Activated naive CD8-positive, alpha-beta T cell treated with anti-CD3 and anti-CD28 coated beads, Interleukin-2, amount 50 U/mL, for 24 hours (primary cell): Measurements from ENCODE around the gene UGGT2.
A peak's percentile ranks its signal among the peaks of the same experiment; 100 is the strongest.

ENCODE experiments used
- ATAC-seq: fragments of 150-1000 bp; cut with Tn5 transposase; one replicate; pipeline ENCODE4 v1.10.0; 2021
- DNase-seq: peaks from one replicate; pipeline ENCODE4 v3.0.0; 2021
- H3K27ac Mint-ChIP-seq: one replicate; pipeline ENCODE4 v1.8.0; 2021; ENCODE audit warnings: mild to moderate bottlenecking, mixed read lengths
- H3K27me3 Mint-ChIP-seq: one replicate; pipeline ENCODE4 v1.8.0; 2021; ENCODE audit warnings: mixed read lengths
- H3K36me3 Mint-ChIP-seq: one replicate; pipeline ENCODE4 v1.8.0; 2021; ENCODE audit warnings: low read depth, mixed read lengths
- H3K4me1 Mint-ChIP-seq: one replicate; pipeline ENCODE4 v1.8.0; 2021; ENCODE audit warnings: mixed read lengths
- H3K4me3 Mint-ChIP-seq: one replicate; pipeline ENCODE4 v1.8.0; 2021; ENCODE audit warnings: mild to moderate bottlenecking, moderate library complexity, mixed read lengths
- H3K9me3 Mint-ChIP-seq: one replicate; pipeline ENCODE4 v1.8.0; 2021; ENCODE audit warnings: mixed read lengths

UGGT2 gene

GRCh38 chr13:96053003-96053703, at the start of gene UGGT2:
Gene UGGT2, minus strand, starts transcription at chr13:96053401. Its CDS starts 89 bp downstream, at chr13:96053312.
- H3K4me1 Mint-ChIP-seq: peaks cover 4% of the 10 kb centered on the region
- H3K27ac Mint-ChIP-seq: no peak within 1 kb of the TSS
- H3K27me3 Mint-ChIP-seq: peaks cover 39% of the 10 kb centered on the region
- H3K9me3 Mint-ChIP-seq: peaks cover 9% of the 10 kb centered on the region
- ATAC-seq (peak; percentile 59), DNase-seq (peak; percentile 41)
- H3K36me3 Mint-ChIP-seq: peaks cover 2% of the 10 kb centered on the region
- H3K4me3 Mint-ChIP-seq: peak within 1 kb of the TSS; percentile 66

- peaks cover 2% of the 10 kb centered on the region for H3K27me3 Mint-ChIP-seq
- no peak overlapping the region for H3K27ac Mint-ChIP-seq
- no peak for ATAC-seq
- H3K36me3 Mint-ChIP-seq: no peaks in the 10 kb centered on the region
- H3K4me1 Mint-ChIP-seq: no peaks in the 10 kb centered on the region
- no peak for DNase-seq
- H3K9me3 Mint-ChIP-seq: no peaks in the 10 kb centered on the region
- no peak overlapping the region for H3K4me3 Mint-ChIP-seq
These were observed 47.4 kb upstream of the UGGT2 start for GRCh38 chr13:96100457-96101220.

- no peaks in the 10 kb centered on the region for H3K36me3 Mint-ChIP-seq
- no peaks in the 10 kb centered on the region for H3K9me3 Mint-ChIP-seq
- H3K27me3 Mint-ChIP-seq: peaks cover 45% of the 10 kb centered on the region
- no peak overlapping the region for H3K4me3 Mint-ChIP-seq
- no peak overlapping the region for H3K27ac Mint-ChIP-seq
- no peak for DNase-seq
- H3K4me1 Mint-ChIP-seq: no peaks in the 10 kb centered on the region
- no peak for ATAC-seq
These were observed 40.2 kb upstream of the UGGT2 start for GRCh38 chr13:96093296-96094006.

GRCh38 chr13:96091164-96092117, 38.2 kb upstream of the UGGT2 start:
- Mint-ChIP-seq H3K4me3 (no peak overlapping the region), H3K36me3 (no peaks in the 10 kb centered on the region), H3K4me1 (no peaks in the 10 kb centered on the region), H3K27me3 (peaks cover 51% of the 10 kb centered on the region), H3K9me3 (no peaks in the 10 kb centered on the region), H3K27ac (no peak overlapping the region)
- ATAC-seq: no peak
- no peak for DNase-seq

- Mint-ChIP-seq H3K36me3 (no peaks in the 10 kb centered on the region), H3K4me1 (no peaks in the 10 kb centered on the region), H3K9me3 (no peaks in the 10 kb centered on the region), H3K27ac (no peak overlapping the region), H3K4me3 (no peak overlapping the region), H3K27me3 (peaks cover 51% of the 10 kb centered on the region)
- ATAC-seq (peak; percentile 37), DNase-seq (peak; percentile 5)
These were observed 37.3 kb upstream of the UGGT2 start for GRCh38 chr13:96090240-96091101.

GRCh38 chr13:96089749-96090239, 36.6 kb upstream of the UGGT2 start, which contains the start of gene HS6ST3:
Gene HS6ST3, plus strand, starts transcription at chr13:96090107.
- H3K27ac Mint-ChIP-seq: no peak within 1 kb of the TSS
- peaks cover under 1% of the 10 kb centered on the region for H3K9me3 Mint-ChIP-seq
- no peaks in the 10 kb centered on the region for H3K36me3 Mint-ChIP-seq
- ATAC-seq (peak; percentile 45), DNase-seq (no peak)
- H3K4me1 Mint-ChIP-seq: no peaks in the 10 kb centered on the region
- no peak within 1 kb of the TSS for H3K4me3 Mint-ChIP-seq
- peaks cover 51% of the 10 kb centered on the region for H3K27me3 Mint-ChIP-seq

GRCh38 chr13:96089139-96089538, 35.9 kb upstream of the UGGT2 start:
- Mint-ChIP-seq H3K27me3 (peaks cover 52% of the 10 kb centered on the region), H3K9me3 (peaks cover 5% of the 10 kb centered on the region), H3K27ac (no peak overlapping the region), H3K4me3 (no peak overlapping the region), H3K4me1 (no peaks in the 10 kb centered on the region), H3K36me3 (no peaks in the 10 kb centered on the region)
- DNase-seq: no peak
- ATAC-seq: no peak

GRCh38 chr13:96086736-96087135, 33.5 kb upstream of the UGGT2 start:
- ATAC-seq: no peak
- no peaks in the 10 kb centered on the region for H3K4me1 Mint-ChIP-seq
- DNase-seq: no peak
- H3K27ac Mint-ChIP-seq: no peak overlapping the region
- H3K4me3 Mint-ChIP-seq: no peak overlapping the region
- peaks cover 33% of the 10 kb centered on the region for H3K27me3 Mint-ChIP-seq
- no peaks in the 10 kb centered on the region for H3K36me3 Mint-ChIP-seq
- H3K9me3 Mint-ChIP-seq: peaks cover 5% of the 10 kb centered on the region

- Mint-ChIP-seq H3K27me3 (peaks cover 7% of the 10 kb centered on the region), H3K9me3 (peaks cover 5% of the 10 kb centered on the region), H3K4me1 (no peaks in the 10 kb centered on the region), H3K4me3 (no peak overlapping the region), H3K36me3 (no peaks in the 10 kb centered on the region), H3K27ac (no peak overlapping the region)
- ATAC-seq (no peak), DNase-seq (no peak)
These were observed 29.4 kb upstream of the UGGT2 start for GRCh38 chr13:96082640-96083039.

- DNase-seq: no peak
- H3K27me3 Mint-ChIP-seq: peaks cover 4% of the 10 kb centered on the region
These were observed 28.7 kb upstream of the UGGT2 start for GRCh38 chr13:96081888-96082287.

GRCh38 chr13:96080676-96081075, 27.5 kb upstream of the UGGT2 start:
- Mint-ChIP-seq H3K4me3 (no peak overlapping the region), H3K27ac (no peak overlapping the region), H3K27me3 (peaks cover 4% of the 10 kb centered on the region), H3K4me1 (no peaks in the 10 kb centered on the region), H3K9me3 (peaks cover 5% of the 10 kb centered on the region), H3K36me3 (no peaks in the 10 kb centered on the region)
- DNase-seq (no peak), ATAC-seq (no peak)

More at GRCh38 chr13:96081888-96082287, 28.7 kb upstream of the UGGT2 start:
- H3K36me3 Mint-ChIP-seq: no peaks in the 10 kb centered on the region
- no peaks in the 10 kb centered on the region for H3K4me1 Mint-ChIP-seq
- peaks cover 5% of the 10 kb centered on the region for H3K9me3 Mint-ChIP-seq
- no peak overlapping the region for H3K27ac Mint-ChIP-seq
- H3K4me3 Mint-ChIP-seq: no peak overlapping the region
- ATAC-seq: no peak

- Mint-ChIP-seq H3K9me3 (no peaks in the 10 kb centered on the region), H3K27ac (no peak overlapping the region), H3K4me1 (no peaks in the 10 kb centered on the region), H3K36me3 (no peaks in the 10 kb centered on the region), H3K4me3 (no peak overlapping the region), H3K27me3 (no peaks in the 10 kb centered on the region)
- no peak for DNase-seq
- no peak for ATAC-seq
These were observed 22.8 kb upstream of the UGGT2 start for GRCh38 chr13:96075953-96076543.

GRCh38 chr13:96072392-96072791, 19.2 kb upstream of the UGGT2 start:
- Mint-ChIP-seq H3K27ac (no peak overlapping the region), H3K27me3 (no peaks in the 10 kb centered on the region), H3K36me3 (no peaks in the 10 kb centered on the region), H3K9me3 (peaks cover 7% of the 10 kb centered on the region), H3K4me1 (no peaks in the 10 kb centered on the region), H3K4me3 (no peak overlapping the region)
- DNase-seq (no peak), ATAC-seq (no peak)
